ENCODE measurements around the gene FAM240A. TPM values are rescaled to one million over a fixed set of nuclear protein-coding genes. Genes with fewer than 3 reads are reported as not detected.

Gene FAM240A
- total RNA-seq, 1 donor from 2014 or later, result not detected

GRCh38 chr3:46619845-46620778, 7.8 kb downstream of the FAM240A start:
- Mint-ChIP-seq H3K4me1 (ENCODE audit: low read depth) (peaks cover 2% of the 10 kb centered on the region), H3K27me3 (peaks cover 14% of the 10 kb centered on the region), H3K27ac (no peak overlapping the region)

GRCh38 chr3:46624533-46624932, 12.2 kb downstream of the FAM240A start:
- H3K4me1 Mint-ChIP-seq (ENCODE audit: low read depth), result peaks cover 12% of the 10 kb centered on the region
- H3K9me3 Mint-ChIP-seq (ENCODE audit: low read depth), result no peaks in the 10 kb centered on the region
- H3K27me3 Mint-ChIP-seq, result peaks cover 10% of the 10 kb centered on the region
- H3K4me3 Mint-ChIP-seq (ENCODE audit: low read depth), result no peak overlapping the region
- no peak for TF ChIP-seq CTCF (IDR thresholded peaks at IDR 0.05; ENCODE audit: unreplicated experiment)
- H3K36me3 Mint-ChIP-seq (ENCODE audit: insufficient read depth), result no peaks in the 10 kb centered on the region
- no peak for DNase-seq (ENCODE audit: low spot score, unreplicated experiment)
- H3K27ac Mint-ChIP-seq, result no peak overlapping the region

More at GRCh38 chr3:46619845-46620778, 7.8 kb downstream of the FAM240A start:
- no peak for DNase-seq (ENCODE audit: low spot score, unreplicated experiment)
- Mint-ChIP-seq H3K9me3 (ENCODE audit: low read depth) (no peaks in the 10 kb centered on the region), H3K36me3 (ENCODE audit: insufficient read depth) (no peaks in the 10 kb centered on the region), H3K4me3 (ENCODE audit: low read depth) (no peak overlapping the region)
- TF ChIP-seq CTCF (IDR thresholded peaks at IDR 0.05; ENCODE audit: unreplicated experiment), result no peak

GRCh38 chr3:46624975-46625490, 12.7 kb downstream of the FAM240A start:
- Mint-ChIP-seq H3K27me3 (peaks cover 10% of the 10 kb centered on the region), H3K9me3 (ENCODE audit: low read depth) (no peaks in the 10 kb centered on the region), H3K4me1 (ENCODE audit: low read depth) (peaks cover 12% of the 10 kb centered on the region), H3K4me3 (ENCODE audit: low read depth) (no peak overlapping the region), H3K36me3 (ENCODE audit: insufficient read depth) (no peaks in the 10 kb centered on the region), H3K27ac (no peak overlapping the region)
- no peak for TF ChIP-seq CTCF (IDR thresholded peaks at IDR 0.05; ENCODE audit: unreplicated experiment)
- DNase-seq (ENCODE audit: low spot score, unreplicated experiment), result no peak

GRCh38 chr3:46626039-46626438, 13.7 kb downstream of the FAM240A start:
- Mint-ChIP-seq H3K36me3 (ENCODE audit: insufficient read depth) (no peaks in the 10 kb centered on the region), H3K27ac (no peak overlapping the region)

More at GRCh38 chr3:46626039-46626438, 13.7 kb downstream of the FAM240A start:
- Mint-ChIP-seq H3K4me1 (ENCODE audit: low read depth) (peaks cover 14% of the 10 kb centered on the region), H3K9me3 (ENCODE audit: low read depth) (no peaks in the 10 kb centered on the region), H3K27me3 (peaks cover 10% of the 10 kb centered on the region), H3K4me3 (ENCODE audit: low read depth) (no peak overlapping the region)
- DNase-seq (ENCODE audit: low spot score, unreplicated experiment), result no peak
- no peak for TF ChIP-seq CTCF (IDR thresholded peaks at IDR 0.05; ENCODE audit: unreplicated experiment)
